LNCAP (cell line): ENCODE results near the gene STXBP1.

Experiments used
- CTCF ChIP-seq: fragments of 450-650 bp; IDR thresholded peaks from 2 replicates; pipeline ENCODE4 v1.5.1; 2017; ENCODE audit warnings: mild to moderate bottlenecking

The STXBP1 gene

GRCh38 chr9:127567730-127568617 lies 44.1 kb upstream of the STXBP1 start:
- TF ChIP-seq CTCF: no peak

DNA sequence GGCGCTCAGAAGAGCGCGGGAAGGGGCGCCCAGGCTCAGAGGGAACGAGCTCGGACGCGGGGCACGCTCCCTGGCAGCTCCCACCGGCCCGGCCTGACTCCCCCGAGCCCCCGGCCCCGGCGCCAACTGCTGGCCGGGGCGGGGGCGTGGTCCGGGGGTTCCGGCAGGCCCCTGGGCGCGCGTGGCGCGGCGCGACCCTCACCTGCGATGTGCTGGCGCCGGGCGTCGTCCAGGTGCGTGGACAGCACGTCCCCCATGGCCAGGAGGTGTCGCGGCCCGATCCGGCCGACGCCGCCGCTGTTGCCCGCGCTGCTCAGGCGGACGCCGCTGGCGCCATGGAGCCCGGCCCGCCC lies 43.5 kb upstream of the STXBP1 start:
- no peak for TF ChIP-seq CTCF

DNA sequence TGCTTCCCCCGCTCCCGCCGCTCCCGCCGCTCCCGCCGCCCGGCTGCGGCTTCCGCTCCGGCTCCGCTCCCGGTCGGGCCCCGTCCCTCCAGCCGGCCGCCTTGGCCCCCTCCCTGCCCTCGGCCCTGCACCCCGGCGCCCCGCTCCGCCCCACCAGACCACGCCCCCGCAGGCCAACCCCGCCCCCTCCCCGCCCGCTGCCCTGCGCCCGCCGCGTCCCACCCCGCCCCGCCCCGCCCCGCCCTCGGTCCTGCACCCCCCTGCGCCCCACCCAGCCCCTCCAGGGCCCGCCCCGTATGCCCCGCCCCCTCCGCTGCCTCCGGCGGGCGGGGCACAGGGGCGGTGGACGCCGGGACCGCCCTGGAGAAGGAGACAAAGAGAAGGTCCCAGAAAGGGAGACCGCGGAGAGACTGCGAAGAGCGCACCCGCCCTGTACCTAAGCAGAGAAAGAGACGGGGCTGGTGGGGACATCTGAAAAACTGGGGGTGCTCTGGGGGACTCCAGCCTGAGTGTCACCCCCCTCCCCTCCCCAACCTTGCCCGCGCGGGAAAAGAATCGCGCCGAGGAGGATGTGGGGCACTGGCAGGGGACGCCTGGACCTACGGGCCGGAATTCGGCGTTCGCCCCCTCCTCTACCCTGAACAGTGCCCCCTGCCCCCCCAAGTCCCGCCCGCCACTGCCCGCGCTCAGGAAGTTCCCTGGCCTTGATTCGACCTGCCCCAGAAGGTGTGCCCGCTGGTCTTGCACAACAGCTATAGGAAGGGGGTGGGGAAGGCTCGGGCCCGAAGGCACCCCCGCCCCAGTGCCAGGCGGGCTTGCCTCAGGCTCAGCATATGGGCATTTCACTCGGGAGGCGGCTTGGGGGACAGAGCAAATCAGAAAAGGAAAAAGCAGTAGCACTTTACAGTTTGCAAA lies 42.8 kb upstream of the STXBP1 start:
- no peak for TF ChIP-seq CTCF

- TF ChIP-seq CTCF: no peak
Measured at GRCh38 chr9:127569886-127570401, 42.1 kb upstream of the STXBP1 start.

GRCh38 chr9:127570533-127571111 lies 41.5 kb upstream of the STXBP1 start:
- TF ChIP-seq CTCF: no peak

DNA sequence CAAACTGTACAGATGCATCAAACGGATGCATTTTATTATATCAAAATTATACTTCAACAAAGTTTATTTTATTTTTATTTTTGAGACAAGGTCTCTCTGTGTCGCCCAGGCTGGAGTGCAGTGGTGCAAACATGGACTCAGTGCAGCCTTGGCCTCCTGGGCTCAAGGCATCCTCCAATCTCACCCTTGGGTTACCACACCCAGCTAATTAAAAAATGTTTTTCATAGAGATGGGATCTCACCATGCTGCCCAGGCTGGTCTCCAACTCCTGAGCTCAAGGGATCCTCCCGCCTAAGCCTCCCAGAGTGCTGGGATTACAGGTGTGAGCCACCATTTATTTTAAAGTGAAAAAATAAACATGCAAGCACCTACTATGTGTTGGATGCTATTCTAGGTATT lies 40.1 kb upstream of the STXBP1 start:
- TF ChIP-seq CTCF: no peak

DNA sequence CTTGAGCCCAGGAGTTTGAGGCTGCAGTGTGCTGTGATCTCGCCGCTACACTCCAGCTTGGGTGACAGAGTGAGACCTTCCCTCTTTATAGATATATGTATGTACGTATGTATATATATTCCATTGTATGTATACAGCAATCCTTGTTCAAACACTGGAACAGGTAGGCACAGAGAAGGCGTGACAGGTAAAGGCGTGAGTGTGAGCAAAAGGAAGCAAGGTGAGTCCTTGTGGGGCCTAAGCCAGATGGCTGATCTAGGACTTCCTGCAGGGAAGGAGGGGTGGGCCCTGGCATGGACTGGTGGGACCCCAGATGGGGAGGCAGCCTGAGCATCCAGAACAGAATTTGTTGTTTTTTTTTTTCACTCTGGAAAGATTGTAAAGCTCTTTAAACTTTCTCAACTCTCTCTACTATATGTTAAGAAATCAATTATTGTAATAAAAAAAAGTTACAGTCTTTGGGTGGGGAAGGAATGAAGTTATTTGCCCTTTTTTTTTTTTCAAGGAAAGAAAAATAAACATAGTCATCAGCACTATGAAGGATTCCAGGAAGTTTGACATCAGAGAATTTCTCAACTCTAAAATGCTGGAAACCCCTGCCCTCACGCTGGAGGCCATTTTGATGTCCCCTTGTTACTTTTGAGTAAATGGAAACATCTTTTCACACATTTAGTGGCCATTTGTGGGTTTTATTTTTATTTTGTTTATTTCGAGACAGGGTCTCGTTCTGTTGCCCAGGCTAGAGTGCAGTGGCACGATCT lies 38.9 kb upstream of the STXBP1 start:
- TF ChIP-seq CTCF: no peak
